ENCODE results near the gene C4BPB.

The C4BPB gene

GRCh38 chr1:207084701-207085180 lies 3.9 kb upstream of the C4BPB start:
- peak; percentile 85 for DNase-seq (ENCODE audit: low read depth)

- no peak for DNase-seq (ENCODE audit: low read depth)
These were observed 2.8 kb upstream of the C4BPB start for GRCh38 chr1:207085887-207086286.

- peak; percentile 51 for DNase-seq (ENCODE audit: low read depth)
These were observed 499 bp upstream of the C4BPB start for GRCh38 chr1:207088161-207088560.

- no peak for DNase-seq (ENCODE audit: low read depth)
These were observed 1.1 kb downstream of the C4BPB start for GRCh38 chr1:207089627-207090355.

- DNase-seq (ENCODE audit: low read depth): no peak
These were observed 2.7 kb downstream of the C4BPB start for GRCh38 chr1:207091200-207091908.

- DNase-seq (ENCODE audit: low read depth): no peak
These were observed 5.3 kb downstream of the C4BPB start for GRCh38 chr1:207093944-207094343.

GRCh38 chr1:207097871-207098324 lies 9.2 kb downstream of the C4BPB start:
- DNase-seq (ENCODE audit: low read depth): no peak

- no peak for DNase-seq (ENCODE audit: low read depth)
These were observed 13.1 kb downstream of the C4BPB start for GRCh38 chr1:207101720-207102119.

- peak; percentile 40 for DNase-seq (ENCODE audit: low read depth)
These were observed 13.5 kb downstream of the C4BPB start for GRCh38 chr1:207102146-207102545.

- DNase-seq (ENCODE audit: low read depth): no peak
These were observed 14.0 kb downstream of the C4BPB start for GRCh38 chr1:207102659-207103058.

GRCh38 chr1:207103892-207104373 lies 15.3 kb downstream of the C4BPB start, which contains the start of gene C4BPA:
TSS of gene C4BPA (plus strand) at chr1:207104233. CDS start at chr1:207113026, 8,793 bp downstream.
- peak; percentile 67 for DNase-seq (ENCODE audit: low read depth)

- DNase-seq (ENCODE audit: low read depth): no peak
These were observed 20.3 kb downstream of the C4BPB start for GRCh38 chr1:207109004-207109403.

- no peak for DNase-seq (ENCODE audit: low read depth)
These were observed 24.1 kb downstream of the C4BPB start for GRCh38 chr1:207112616-207113296.

- DNase-seq (ENCODE audit: low read depth): peak; percentile 75
These were observed 26.6 kb downstream of the C4BPB start for GRCh38 chr1:207115269-207115668.

- DNase-seq (ENCODE audit: low read depth): no peak
These were observed 35.7 kb downstream of the C4BPB start for GRCh38 chr1:207124389-207124788.

- DNase-seq (ENCODE audit: low read depth): no peak
These were observed 39.8 kb downstream of the C4BPB start for GRCh38 chr1:207128336-207128921.

- DNase-seq (ENCODE audit: low read depth): no peak
These were observed 40.4 kb downstream of the C4BPB start for GRCh38 chr1:207129053-207129452.

- no peak for DNase-seq (ENCODE audit: low read depth)
These were observed 41.8 kb downstream of the C4BPB start for GRCh38 chr1:207130252-207131036.

GRCh38 chr1:207131163-207131562 lies 42.5 kb downstream of the C4BPB start:
- no peak for DNase-seq (ENCODE audit: low read depth)

- no peak for DNase-seq (ENCODE audit: low read depth)
These were observed 45.9 kb downstream of the C4BPB start for GRCh38 chr1:207134581-207134980.

GRCh38 chr1:207139616-207140015 lies 51.0 kb downstream of the C4BPB start:
- no peak for DNase-seq (ENCODE audit: low read depth)

Measured in iris pigment epithelial cell (primary cell).